GM10266 (cell line): ENCODE results near the gene ACADM.
"Not testable (repeated sequence)": the region's sequence is repeated elsewhere in the genome, so short reads cannot be mapped to it uniquely, and the experiment has no call there.

Source experiments
- DNase-seq: peaks from one replicate; pipeline ENCODE4 v3.0.0; 2012; ENCODE audit errors: extremely low spot score
- TF ChIP-seq, protein P1 (sequence below): IDR thresholded peaks from 2 replicates; pipeline ENCODE4 v1.5.1; 2012; ENCODE audit warnings: mild to moderate bottlenecking, low read depth; ENCODE audit not compliant: control insufficient read depth, insufficient read depth; ENCODE audit errors: missing control alignments

Gene ACADM

DNA sequence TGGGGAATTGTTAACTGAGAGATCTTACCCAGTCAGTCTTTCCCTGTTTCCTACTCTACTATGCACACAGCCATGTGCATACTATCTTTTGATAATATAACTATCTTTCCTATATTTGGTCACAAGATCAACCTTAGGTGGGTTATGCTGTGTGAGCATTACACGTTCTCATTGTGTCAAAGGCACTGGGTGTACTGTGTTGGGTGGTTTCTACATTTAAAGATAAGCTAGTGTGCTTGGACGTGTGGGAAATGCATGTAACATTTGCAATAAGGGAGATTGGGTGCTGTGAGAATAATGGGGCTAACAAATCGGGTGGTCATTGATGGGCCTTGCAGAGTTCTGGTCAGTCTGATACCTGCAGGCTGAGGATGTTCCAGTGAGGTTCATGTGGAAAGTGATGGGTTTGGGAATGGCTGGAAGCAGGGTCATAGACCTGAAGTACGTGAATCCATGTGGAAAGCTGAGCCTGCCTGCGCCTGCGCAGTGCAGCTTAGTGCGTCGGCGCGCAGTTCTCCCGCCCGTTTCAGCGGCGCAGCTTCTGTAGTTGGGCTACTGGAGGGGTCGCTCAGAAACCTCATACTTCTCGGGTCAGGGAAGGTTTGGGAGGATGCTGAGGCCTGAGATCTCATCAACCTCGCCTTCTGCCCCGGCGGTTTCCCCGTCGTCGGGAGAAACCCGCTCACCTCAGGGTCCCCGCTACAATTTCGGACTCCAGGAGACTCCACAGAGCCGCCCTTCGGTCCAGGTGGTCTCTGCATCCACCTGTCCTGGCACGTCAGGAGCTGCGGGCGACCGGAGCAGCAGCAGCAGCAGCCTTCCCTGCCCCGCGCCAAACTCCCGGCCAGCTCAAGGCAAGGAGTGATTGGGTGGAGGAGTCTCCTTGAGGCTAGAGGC is 72.1 kb downstream of the ACADM start, which contains the start of gene MSH4:
MSH4 (plus strand) TSS at position 507 of the 897 bp plus-strand sequence; CDS start at position 611, 104 bp downstream.
- no peak for DNase-seq
- TF ChIP-seq, protein P1, sequence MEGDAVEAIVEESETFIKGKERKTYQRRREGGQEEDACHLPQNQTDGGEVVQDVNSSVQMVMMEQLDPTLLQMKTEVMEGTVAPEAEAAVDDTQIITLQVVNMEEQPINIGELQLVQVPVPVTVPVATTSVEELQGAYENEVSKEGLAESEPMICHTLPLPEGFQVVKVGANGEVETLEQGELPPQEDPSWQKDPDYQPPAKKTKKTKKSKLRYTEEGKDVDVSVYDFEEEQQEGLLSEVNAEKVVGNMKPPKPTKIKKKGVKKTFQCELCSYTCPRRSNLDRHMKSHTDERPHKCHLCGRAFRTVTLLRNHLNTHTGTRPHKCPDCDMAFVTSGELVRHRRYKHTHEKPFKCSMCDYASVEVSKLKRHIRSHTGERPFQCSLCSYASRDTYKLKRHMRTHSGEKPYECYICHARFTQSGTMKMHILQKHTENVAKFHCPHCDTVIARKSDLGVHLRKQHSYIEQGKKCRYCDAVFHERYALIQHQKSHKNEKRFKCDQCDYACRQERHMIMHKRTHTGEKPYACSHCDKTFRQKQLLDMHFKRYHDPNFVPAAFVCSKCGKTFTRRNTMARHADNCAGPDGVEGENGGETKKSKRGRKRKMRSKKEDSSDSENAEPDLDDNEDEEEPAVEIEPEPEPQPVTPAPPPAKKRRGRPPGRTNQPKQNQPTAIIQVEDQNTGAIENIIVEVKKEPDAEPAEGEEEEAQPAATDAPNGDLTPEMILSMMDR = no peak

DNA sequence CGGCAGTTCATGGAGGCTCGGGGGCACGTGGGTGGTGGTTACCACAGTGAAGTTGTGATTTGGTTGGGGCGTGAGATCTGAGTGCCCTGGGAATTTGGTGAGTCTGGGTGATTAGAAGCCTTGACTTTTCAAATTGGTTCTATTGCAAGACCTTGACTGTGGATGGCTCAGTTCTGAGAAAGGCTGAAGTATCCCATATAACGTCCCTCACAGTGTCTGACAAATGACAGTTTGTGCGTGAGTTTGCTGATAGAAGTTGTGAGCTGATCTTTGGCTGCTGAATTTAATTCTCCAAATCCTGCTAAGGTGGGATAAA is 72.7 kb downstream of the ACADM start:
- DNase-seq = no peak
- TF ChIP-seq, protein P1 = no peak

DNA sequence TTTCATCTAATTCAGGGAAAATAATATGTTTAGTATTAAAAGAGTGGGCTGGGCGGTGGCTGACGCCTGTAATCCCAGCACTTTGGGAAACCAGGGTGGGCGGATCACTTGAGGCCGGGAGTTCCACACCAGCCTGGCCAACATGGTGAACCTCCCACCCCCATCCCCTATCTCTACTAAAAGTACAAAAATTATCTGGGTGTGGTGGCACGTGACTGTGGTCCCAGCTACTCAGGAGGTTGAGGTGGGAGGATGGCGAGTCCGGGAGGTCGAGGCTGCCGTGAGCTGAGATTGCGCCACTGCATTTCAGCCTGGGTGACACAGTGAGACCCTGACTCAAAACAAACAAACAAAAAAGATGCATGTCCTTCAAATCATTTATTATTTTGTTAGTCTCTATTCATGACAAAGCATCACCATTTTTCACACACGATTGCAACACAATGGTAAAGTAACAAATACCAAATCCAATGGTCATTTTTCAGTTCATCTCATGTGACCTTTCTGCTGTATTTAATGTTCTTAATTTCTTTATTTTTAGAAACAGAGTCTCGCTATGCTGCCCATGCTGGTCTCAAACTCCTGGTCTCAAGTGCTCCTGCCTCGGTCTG is 73.2 kb downstream of the ACADM start:
- no peak for DNase-seq
- TF ChIP-seq, protein P1 = no peak

DNA sequence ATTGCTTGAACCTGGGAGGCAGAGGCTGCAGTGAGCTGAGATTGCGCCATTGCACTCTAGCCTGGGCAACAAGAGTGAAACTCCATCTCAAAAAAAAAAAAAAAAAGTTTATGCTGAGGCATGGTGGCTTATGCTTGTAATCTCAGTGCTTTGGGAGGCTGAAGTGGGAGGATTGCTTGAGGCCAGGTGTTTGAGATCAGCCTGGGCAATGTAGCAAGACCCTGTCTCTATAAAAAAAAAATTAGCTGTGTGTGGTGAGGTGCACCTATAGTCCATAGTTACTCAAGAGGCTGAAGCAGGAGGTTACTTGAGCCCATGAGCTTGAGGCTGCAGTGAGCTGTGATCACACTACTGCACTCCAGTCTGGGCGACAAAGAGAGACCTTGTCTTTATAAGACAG is 77.0 kb downstream of the ACADM start:
- not testable (repeated sequence) for DNase-seq

DNA sequence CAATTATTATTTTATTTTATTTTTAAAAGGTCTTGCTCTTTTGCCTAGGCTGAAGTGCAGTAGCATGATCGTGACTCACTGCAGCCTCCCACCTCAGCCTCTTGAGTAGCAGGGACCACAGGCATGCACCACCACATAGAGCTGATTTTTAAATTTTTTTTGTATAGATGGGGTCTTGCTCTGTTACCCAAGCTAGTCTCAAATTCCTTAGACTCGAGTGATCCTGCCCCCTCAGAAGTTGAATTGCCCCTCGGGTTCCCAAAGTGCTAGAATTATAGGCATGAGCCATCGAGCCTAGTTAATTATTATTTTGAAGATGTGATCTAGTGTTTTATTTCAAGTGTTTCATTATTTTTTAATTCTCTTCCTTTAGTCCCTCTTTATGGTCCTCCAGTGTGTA is 84.4 kb downstream of the ACADM start:
- DNase-seq = no peak
- TF ChIP-seq, protein P1 = no peak

DNA sequence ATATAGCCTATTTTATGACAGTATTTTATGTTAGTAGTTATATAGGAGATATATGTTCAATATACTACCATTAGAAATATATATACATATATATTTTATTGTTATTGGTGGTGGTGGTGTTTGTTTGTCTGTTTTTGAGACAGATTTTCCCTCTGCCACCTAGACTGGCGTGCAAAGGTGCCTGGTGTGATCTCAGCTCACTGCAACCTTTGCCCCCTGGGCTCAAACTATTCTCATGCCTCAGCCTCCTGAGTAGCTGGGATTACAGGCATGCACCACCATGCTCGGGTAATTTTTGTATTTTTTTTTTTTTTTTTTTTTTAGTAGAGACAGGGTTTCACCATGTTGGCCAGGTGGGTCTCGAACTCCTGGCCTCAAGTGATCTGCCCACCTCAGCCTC is 85.6 kb downstream of the ACADM start:
- not testable (repeated sequence) for DNase-seq

DNA sequence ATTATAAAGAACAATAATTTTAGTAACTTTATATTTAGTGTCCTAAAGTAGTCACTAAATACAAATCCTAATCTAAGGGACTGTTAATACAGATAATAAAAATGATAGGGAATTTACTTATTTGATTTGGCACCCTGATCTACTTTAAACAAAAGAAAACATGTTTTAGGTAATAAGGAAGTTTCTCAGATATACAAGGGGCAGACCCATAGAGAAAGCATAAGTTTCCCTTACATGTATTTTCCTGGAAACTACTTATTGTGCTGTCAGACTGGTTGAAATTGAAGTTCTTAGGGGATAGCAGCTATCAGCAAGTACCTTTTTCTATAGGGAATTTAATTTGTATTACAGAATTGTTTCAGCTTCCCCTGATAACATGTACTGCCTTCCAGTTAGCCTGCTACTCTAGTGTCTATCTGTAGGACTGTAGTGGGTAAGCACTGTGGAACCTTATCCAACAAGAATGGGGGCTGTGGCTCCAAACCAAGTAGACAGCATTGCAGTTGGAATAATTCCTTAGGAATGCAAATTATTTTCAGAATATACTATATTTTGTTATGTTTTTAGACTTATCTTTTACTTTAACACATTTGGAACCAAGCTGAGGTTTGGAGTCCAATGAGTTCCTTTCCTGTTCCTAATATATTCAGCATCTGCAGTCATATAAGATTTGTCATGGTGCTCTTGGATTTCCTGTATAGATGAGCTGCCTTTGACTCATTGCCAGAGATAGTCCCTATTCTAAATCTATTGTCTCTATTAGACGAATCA is 86.9 kb downstream of the ACADM start:
- TF ChIP-seq, protein P1 = no peak
- DNase-seq = no peak

DNA sequence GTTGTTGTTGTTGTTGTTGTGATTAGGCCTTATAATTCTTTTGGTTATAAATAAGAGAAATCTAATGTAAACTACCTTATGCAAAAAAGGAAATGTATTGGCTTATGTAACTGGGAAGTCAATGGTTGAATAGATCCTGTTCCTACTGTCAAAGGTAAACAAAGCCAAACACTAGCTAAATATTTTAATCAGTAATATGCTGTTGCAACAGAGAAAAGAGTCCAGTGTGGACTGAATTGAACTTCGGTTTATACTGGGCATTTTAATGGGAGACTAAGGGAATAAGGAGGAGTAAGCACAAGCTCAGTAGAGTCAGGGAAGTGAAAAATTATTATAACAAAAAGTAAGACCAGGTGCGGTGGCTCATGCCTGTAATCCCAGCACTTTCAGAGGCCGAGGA is 87.6 kb downstream of the ACADM start:
- DNase-seq = no peak

More for the DNA sequence above, 87.6 kb downstream of the ACADM start:
- TF ChIP-seq, protein P1 = no peak
